ENCODE results near the gene NOC3L.

NOC3L gene

GRCh38 chr10:94366382-94366781 is 3.6 kb upstream of the NOC3L start:
- TF ChIP-seq CTCF (IDR thresholded peaks at IDR 0.05; ENCODE audit: low read depth, low read length), result no peak

DNA sequence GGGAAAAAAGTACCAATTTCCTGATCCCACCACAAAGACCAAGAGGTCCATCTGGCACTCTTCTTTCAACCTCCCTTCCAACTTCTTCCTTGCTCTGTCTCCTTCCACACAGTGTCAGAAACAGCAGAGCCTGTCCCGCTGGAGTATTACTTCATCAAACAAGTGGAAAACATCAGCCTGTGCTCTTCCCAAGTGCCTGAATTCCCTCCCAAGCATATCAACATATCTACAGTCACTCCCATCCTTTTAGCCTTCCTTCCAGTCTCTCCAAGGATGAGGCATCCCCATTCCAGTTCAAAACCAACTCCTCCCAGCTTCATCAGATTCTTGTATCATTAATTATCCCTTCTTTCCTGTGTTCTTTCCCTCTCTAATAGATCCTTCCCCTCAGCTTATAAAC is 1.7 kb upstream of the NOC3L start:
- TF ChIP-seq CTCF (IDR thresholded peaks at IDR 0.05; ENCODE audit: low read depth, low read length), result no peak
- Histone ChIP-seq H3K4me3 (ENCODE audit: low read depth, low read length) (no peak overlapping the region), H3K9me3 (no peaks in the 10 kb centered on the region; the same call in 1 of the 2 replicates), H3K4me1 (no peaks in the 10 kb centered on the region), H3K27me3 (no peaks in the 10 kb centered on the region), H3K36me3 (peaks cover 11% of the 10 kb centered on the region)
- DNase-seq, result no peak

More at GRCh38 chr10:94366382-94366781, 3.6 kb upstream of the NOC3L start:
- no peak for DNase-seq
- no peaks in the 10 kb centered on the region; the same call in 1 of the 2 replicates for H3K9me3 ChIP-seq
- H3K4me1 ChIP-seq, result no peaks in the 10 kb centered on the region
- H3K4me3 ChIP-seq (ENCODE audit: low read depth, low read length), result no peak overlapping the region
- H3K27me3 ChIP-seq, result no peaks in the 10 kb centered on the region
- H3K36me3 ChIP-seq, result 0 out of 2 replicates have a peak, but pooled peaks cover 2% of the 10 kb centered on the region

DNA sequence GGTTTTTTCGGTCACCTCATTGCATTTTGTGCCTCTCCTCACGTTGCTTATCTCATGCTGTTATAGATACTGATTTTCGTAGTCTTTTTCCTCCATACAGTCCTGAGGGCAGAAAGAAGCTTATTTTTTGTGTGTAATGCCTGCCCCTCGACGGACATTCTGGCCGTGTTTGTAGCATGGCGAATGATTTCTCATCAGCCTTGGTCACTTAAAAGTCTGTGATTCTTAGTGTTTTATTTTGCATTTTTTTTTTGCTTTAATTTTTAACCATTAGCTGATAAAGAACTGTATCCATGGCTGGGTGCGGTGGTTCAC is 469 bp upstream of the NOC3L start:
- no peak for TF ChIP-seq CTCF (IDR thresholded peaks at IDR 0.05; ENCODE audit: low read depth, low read length)
- peak overlapping the region; percentile 97 for H3K4me3 ChIP-seq (ENCODE audit: low read depth, low read length)
- H3K36me3 ChIP-seq, result peaks cover 14% of the 10 kb centered on the region

DNA sequence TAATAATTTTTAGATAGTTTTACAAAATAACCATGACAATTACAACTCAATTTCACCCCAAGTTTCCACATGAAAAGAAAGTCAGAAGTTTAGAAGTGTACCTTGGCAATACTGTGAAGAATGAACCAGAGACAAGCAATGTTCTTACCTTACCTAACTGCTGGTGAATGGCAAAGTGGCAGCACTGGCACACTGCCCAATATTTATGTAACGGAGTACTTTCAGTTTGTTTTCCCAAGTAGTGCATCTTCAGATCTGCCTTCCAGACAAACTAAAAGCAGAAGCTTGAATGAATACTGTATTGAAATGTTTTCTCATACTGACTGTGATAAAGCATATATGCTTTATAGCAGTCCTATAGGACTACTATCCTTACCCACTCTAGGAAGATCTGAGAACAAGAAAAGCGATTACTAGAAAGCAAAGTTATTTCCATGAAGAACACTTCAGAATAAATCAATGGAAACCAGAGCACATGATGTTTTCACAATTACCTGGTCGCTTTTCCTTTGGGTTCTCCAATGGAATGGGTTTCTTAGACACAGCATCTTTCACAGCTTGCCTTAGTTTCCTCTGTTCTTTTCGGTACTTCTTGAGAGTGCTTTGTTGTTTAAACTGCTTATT is 1.5 kb downstream of the NOC3L start:
- Histone ChIP-seq H3K36me3 (peaks cover 29% of the 10 kb centered on the region), H3K4me3 (ENCODE audit: low read depth, low read length) (peak overlapping the region; percentile 97), H3K9me3 (no peaks in the 10 kb centered on the region; the same call in 1 of the 2 replicates), H3K27me3 (no peaks in the 10 kb centered on the region), H3K4me1 (no peaks in the 10 kb centered on the region)
- peak; percentile 14 for DNase-seq
- no peak for TF ChIP-seq CTCF (IDR thresholded peaks at IDR 0.05; ENCODE audit: low read depth, low read length)

More for the DNA sequence above, 469 bp upstream of the NOC3L start:
- Histone ChIP-seq H3K9me3 (no peaks in the 10 kb centered on the region; the same call in 1 of the 2 replicates), H3K4me1 (no peaks in the 10 kb centered on the region), H3K27me3 (no peaks in the 10 kb centered on the region)
- DNase-seq, result no peak

- Histone ChIP-seq H3K36me3 (peaks cover 48% of the 10 kb centered on the region), H3K9me3 (no peaks in the 10 kb centered on the region; the same call in 1 of the 2 replicates)
Observed at GRCh38 chr10:94358480-94358879, 4.3 kb downstream of the NOC3L start.

More at GRCh38 chr10:94358480-94358879, 4.3 kb downstream of the NOC3L start:
- Histone ChIP-seq H3K27me3 (no peaks in the 10 kb centered on the region), H3K4me1 (no peaks in the 10 kb centered on the region), H3K4me3 (ENCODE audit: low read depth, low read length) (no peak overlapping the region)
- TF ChIP-seq CTCF (IDR thresholded peaks at IDR 0.05; ENCODE audit: low read depth, low read length), result no peak
- no peak for DNase-seq

All from BE2C (cell line).